Choroid plexus epithelial cell (primary cell): ENCODE results near the gene TMUB1.

Experiments
- DNase-seq: peaks from one replicate; pipeline ENCODE4 v3.0.0-alpha.2; 2010; ENCODE audit warnings: low read depth
- H3K4me3 ChIP-seq: 2 replicates; pipeline ENCODE4 v1.5.1; 2011; ENCODE audit warnings: low read depth, mild to moderate bottlenecking, control low read depth, low read length, moderate library complexity
- TF ChIP-seq, protein P1 (sequence below): conservative IDR thresholded peaks from 2 replicates; pipeline ENCODE4 v1.5.1; 2011; ENCODE audit warnings: low read depth, mild to moderate bottlenecking, control low read depth, inconsistent platforms, low read length, moderate library complexity

Gene TMUB1

DNA sequence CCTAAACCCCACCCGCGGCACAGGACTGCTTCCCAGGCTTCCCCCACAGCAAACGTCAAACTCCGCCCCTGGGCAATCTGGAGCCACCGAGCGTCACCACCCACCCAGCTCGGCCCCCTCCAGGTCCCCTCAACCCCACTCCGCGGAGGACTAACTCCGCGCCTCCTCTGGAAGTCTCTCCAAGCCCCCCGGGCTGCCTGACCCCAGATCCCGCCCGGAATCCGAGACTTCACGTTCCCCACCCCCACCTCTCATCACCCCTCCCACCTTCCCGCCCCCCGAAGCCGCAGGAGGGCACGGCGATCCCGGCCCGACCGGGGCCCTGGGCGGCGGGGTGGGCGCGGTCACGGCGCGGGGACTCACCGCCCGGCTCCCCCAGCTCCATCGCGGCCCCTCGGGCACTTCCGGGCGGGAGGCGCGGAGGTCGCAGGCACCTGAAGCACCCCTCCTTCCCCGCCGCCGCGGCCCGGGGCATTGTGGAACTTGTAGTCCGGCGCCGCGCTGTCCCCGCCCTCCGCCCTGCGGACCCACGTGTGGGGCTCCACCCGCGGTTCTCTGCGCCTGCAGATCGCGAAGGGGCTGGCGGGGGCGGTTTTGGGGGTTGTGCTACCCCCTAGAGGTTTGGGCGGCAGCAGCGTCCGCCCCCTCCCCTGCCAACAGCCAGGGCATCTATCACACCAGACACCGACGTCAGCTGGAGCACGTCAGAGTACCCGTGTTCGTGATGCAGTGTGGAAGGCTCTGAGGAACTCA is at the start of gene TMUB1:
Gene TMUB1 (minus strand): TSS at position 423 of the 753 bp plus-strand sequence. CDS start 930 bp downstream, outside the sequence.
- H3K4me3 ChIP-seq: peak within 1 kb of the TSS; percentile 77
- DNase-seq: peak; percentile 55
- TF ChIP-seq, protein P1, sequence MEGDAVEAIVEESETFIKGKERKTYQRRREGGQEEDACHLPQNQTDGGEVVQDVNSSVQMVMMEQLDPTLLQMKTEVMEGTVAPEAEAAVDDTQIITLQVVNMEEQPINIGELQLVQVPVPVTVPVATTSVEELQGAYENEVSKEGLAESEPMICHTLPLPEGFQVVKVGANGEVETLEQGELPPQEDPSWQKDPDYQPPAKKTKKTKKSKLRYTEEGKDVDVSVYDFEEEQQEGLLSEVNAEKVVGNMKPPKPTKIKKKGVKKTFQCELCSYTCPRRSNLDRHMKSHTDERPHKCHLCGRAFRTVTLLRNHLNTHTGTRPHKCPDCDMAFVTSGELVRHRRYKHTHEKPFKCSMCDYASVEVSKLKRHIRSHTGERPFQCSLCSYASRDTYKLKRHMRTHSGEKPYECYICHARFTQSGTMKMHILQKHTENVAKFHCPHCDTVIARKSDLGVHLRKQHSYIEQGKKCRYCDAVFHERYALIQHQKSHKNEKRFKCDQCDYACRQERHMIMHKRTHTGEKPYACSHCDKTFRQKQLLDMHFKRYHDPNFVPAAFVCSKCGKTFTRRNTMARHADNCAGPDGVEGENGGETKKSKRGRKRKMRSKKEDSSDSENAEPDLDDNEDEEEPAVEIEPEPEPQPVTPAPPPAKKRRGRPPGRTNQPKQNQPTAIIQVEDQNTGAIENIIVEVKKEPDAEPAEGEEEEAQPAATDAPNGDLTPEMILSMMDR: no peak

- TF ChIP-seq, protein P1: no peak
- DNase-seq: no peak
- no peak overlapping the region for H3K4me3 ChIP-seq
Measured at GRCh38 chr7:151132461-151133205, 49.3 kb upstream of the TMUB1 start.

DNA sequence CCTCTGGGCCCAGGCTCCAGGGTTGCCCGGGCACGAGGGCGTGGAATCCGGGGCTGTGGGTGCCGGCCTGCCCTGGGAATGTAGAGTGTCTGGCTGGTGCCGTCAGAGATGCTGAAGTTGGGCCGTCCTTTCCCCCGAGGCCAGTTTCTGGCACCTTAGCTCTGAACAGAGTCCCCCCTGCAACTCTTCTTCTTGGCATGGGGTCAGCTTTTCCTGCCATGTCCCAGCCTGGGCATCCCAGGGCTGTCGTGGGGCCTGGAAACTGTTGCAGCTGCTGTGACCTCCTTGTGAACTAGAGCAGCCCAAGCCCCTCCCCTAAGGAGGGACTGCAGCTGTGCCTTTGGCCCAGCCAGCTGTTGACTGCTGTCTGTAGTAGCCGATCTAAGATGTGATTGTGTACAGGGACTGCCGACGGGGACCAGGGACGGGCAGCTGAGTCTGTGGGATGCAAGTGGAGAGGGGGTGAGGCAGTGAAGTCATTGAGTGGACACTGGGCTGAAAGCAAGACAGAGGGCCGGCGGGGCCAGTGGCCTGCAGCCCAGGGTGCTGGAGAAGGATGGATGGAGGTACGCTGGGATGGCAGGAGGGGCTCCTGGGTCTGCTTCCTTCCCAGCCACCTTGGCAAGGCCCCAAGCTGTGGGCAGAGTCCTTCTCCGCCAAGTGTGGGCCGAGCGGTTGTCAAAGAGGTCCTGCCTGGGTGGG is 48.5 kb upstream of the TMUB1 start:
- H3K4me3 ChIP-seq: no peak overlapping the region
- TF ChIP-seq, protein P1: no peak

GRCh38 chr7:151131224-151131591 is 47.9 kb upstream of the TMUB1 start:
- TF ChIP-seq, protein P1: no peak
- no peak for DNase-seq
- H3K4me3 ChIP-seq: no peak overlapping the region

More for the DNA sequence above, 48.5 kb upstream of the TMUB1 start:
- DNase-seq: no peak

GRCh38 chr7:151130741-151131157 is 47.5 kb upstream of the TMUB1 start:
- DNase-seq: no peak
- TF ChIP-seq, protein P1: no peak
- H3K4me3 ChIP-seq: no peak overlapping the region

- H3K4me3 ChIP-seq: no peak overlapping the region
- DNase-seq: no peak
- TF ChIP-seq, protein P1: no peak
Measured at GRCh38 chr7:151129960-151130591, 46.8 kb upstream of the TMUB1 start.
